ENCODE results near the gene YY1. TPM values are rescaled to one million over a fixed set of nuclear protein-coding genes. Genes with fewer than 3 reads are reported as not detected.

The YY1 gene
- total RNA-seq, 1 donor from 2014 or later: 72.0 TPM

GRCh38 chr14:100327128-100327527, 88.2 kb downstream of the YY1 start:
- Mint-ChIP-seq H3K27me3 (ENCODE audit: low read depth) (no peaks in the 10 kb centered on the region), H3K4me1 (no peaks in the 10 kb centered on the region), H3K27ac (ENCODE audit: unreplicated experiment) (no peak overlapping the region), H3K4me3 (no peak overlapping the region), H3K36me3 (ENCODE audit: low read depth) (no peaks in the 10 kb centered on the region), H3K9me3 (no peaks in the 10 kb centered on the region)
- TF ChIP-seq, protein P1, sequence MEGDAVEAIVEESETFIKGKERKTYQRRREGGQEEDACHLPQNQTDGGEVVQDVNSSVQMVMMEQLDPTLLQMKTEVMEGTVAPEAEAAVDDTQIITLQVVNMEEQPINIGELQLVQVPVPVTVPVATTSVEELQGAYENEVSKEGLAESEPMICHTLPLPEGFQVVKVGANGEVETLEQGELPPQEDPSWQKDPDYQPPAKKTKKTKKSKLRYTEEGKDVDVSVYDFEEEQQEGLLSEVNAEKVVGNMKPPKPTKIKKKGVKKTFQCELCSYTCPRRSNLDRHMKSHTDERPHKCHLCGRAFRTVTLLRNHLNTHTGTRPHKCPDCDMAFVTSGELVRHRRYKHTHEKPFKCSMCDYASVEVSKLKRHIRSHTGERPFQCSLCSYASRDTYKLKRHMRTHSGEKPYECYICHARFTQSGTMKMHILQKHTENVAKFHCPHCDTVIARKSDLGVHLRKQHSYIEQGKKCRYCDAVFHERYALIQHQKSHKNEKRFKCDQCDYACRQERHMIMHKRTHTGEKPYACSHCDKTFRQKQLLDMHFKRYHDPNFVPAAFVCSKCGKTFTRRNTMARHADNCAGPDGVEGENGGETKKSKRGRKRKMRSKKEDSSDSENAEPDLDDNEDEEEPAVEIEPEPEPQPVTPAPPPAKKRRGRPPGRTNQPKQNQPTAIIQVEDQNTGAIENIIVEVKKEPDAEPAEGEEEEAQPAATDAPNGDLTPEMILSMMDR (conservative IDR thresholded peaks at IDR 0.05): no peak
- DNase-seq (ENCODE audit: low read depth, low spot score): no peak

GRCh38 chr14:100328495-100329163, 89.7 kb downstream of the YY1 start:
- TF ChIP-seq, protein P1 (conservative IDR thresholded peaks at IDR 0.05): no peak
- no peak overlapping the region for H3K4me3 Mint-ChIP-seq

GRCh38 chr14:100329233-100330006, 90.5 kb downstream of the YY1 start:
- Mint-ChIP-seq H3K27me3 (ENCODE audit: low read depth) (no peaks in the 10 kb centered on the region), H3K9me3 (no peaks in the 10 kb centered on the region), H3K4me1 (no peaks in the 10 kb centered on the region), H3K36me3 (ENCODE audit: low read depth) (no peaks in the 10 kb centered on the region), H3K4me3 (no peak overlapping the region), H3K27ac (ENCODE audit: unreplicated experiment) (no peak overlapping the region)
- no peak for DNase-seq (ENCODE audit: low read depth, low spot score)
- TF ChIP-seq, protein P1 (conservative IDR thresholded peaks at IDR 0.05): no peak

More at GRCh38 chr14:100328495-100329163, 89.7 kb downstream of the YY1 start:
- no peak overlapping the region for H3K27ac Mint-ChIP-seq (ENCODE audit: unreplicated experiment)
- H3K9me3 Mint-ChIP-seq: no peaks in the 10 kb centered on the region
- H3K27me3 Mint-ChIP-seq (ENCODE audit: low read depth): no peaks in the 10 kb centered on the region
- DNase-seq (ENCODE audit: low read depth, low spot score): no peak
- no peaks in the 10 kb centered on the region for H3K36me3 Mint-ChIP-seq (ENCODE audit: low read depth)
- no peaks in the 10 kb centered on the region for H3K4me1 Mint-ChIP-seq

GRCh38 chr14:100330007-100330344, 91.0 kb downstream of the YY1 start:
- Mint-ChIP-seq H3K36me3 (ENCODE audit: low read depth) (no peaks in the 10 kb centered on the region), H3K27me3 (ENCODE audit: low read depth) (no peaks in the 10 kb centered on the region), H3K9me3 (no peaks in the 10 kb centered on the region), H3K4me1 (no peaks in the 10 kb centered on the region), H3K4me3 (no peak overlapping the region), H3K27ac (ENCODE audit: unreplicated experiment) (no peak overlapping the region)
- DNase-seq (ENCODE audit: low read depth, low spot score): no peak
- TF ChIP-seq, protein P1 (conservative IDR thresholded peaks at IDR 0.05): no peak

- Mint-ChIP-seq H3K4me1 (no peaks in the 10 kb centered on the region), H3K27me3 (ENCODE audit: low read depth) (no peaks in the 10 kb centered on the region), H3K36me3 (ENCODE audit: low read depth) (no peaks in the 10 kb centered on the region), H3K4me3 (no peak overlapping the region), H3K27ac (ENCODE audit: unreplicated experiment) (no peak overlapping the region), H3K9me3 (no peaks in the 10 kb centered on the region)
- TF ChIP-seq, protein P1 (conservative IDR thresholded peaks at IDR 0.05): no peak
- no peak for DNase-seq (ENCODE audit: low read depth, low spot score)
Observed at GRCh38 chr14:100330388-100330931, 91.5 kb downstream of the YY1 start.
